HG03103 (cell line): Measurements from ENCODE around the gene AHRR.
"Not testable (repeated sequence)": the region's sequence is repeated elsewhere in the genome, so short reads cannot be mapped to it uniquely, and the experiment has no call there.

Source experiments
- ATAC-seq: cut with Tn5 transposase; IDR thresholded peaks from one replicate; pipeline ENCODE4 v1.9.1; 2021; ENCODE audit warnings: low read depth; ENCODE audit not compliant: unreplicated experiment

The AHRR gene

GRCh38 chr5:375921-376798 is 54.6 kb downstream of the AHRR start:
- ATAC-seq = no peak

- no peak for ATAC-seq
Measured at GRCh38 chr5:376799-377325, 55.3 kb downstream of the AHRR start.

- no peak for ATAC-seq
Measured at GRCh38 chr5:377326-377981, 55.9 kb downstream of the AHRR start.

- ATAC-seq = no peak
Measured at GRCh38 chr5:378301-378891, 56.9 kb downstream of the AHRR start.

- ATAC-seq = no peak
Measured at GRCh38 chr5:378976-379742, 57.6 kb downstream of the AHRR start.

DNA sequence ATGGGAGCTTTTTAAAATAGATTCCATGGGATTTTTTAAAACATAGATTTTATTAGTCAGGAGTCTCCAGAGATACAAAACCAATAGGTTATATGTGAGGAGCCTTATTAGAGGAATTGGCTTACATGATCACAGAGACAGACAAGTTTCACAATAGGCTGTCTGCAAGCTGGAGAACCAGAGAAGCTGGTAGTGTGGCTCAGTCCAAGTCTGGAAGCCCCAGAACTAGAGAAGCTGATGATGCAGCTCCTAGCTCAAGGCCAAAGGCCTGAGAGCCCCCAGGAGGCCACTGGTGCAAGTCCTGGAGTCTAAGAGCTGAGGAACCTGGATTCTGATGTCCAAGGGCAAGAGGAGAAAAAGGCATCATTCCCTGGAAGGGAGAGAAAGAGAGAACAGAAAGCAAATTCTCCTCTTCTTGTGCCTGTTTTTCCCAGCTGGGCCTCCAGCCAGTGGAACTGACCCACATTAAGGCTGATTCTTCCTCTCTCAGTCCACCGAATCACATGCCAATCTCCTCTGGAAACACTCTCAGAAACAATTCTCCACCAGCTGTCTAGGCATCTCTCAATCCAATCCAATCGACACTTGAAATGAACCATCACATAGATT is 59.3 kb downstream of the AHRR start:
- no peak for ATAC-seq

- ATAC-seq = no peak
Measured at GRCh38 chr5:383066-383465, 61.6 kb downstream of the AHRR start.

GRCh38 chr5:383621-384020 is 62.1 kb downstream of the AHRR start:
- ATAC-seq = no peak

DNA sequence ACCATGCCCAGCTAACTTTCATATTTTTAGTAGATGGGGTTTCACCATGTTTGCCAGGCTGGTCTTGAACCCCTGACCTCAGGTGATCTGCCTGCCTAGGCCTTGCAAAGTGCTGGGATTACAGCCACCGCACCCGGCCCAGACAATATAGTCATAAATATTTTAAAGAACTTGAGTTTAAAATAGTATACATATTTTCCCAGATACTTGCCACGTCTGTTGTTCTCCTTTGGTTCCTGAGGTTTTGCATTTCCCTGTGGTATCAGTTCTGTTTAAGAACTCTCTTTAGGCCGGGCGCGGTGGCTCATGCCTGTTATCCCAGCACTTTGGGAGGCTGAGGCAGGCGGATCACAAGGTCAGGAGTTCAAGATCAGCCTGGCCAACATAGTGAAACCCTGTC is 63.1 kb downstream of the AHRR start:
- not testable (repeated sequence) for ATAC-seq

- ATAC-seq = no peak
Measured at GRCh38 chr5:385321-385720, 63.8 kb downstream of the AHRR start.

- ATAC-seq = no peak
Measured at GRCh38 chr5:386432-387341, 65.2 kb downstream of the AHRR start.

GRCh38 chr5:387491-388265 is 66.2 kb downstream of the AHRR start:
- no peak for ATAC-seq

DNA sequence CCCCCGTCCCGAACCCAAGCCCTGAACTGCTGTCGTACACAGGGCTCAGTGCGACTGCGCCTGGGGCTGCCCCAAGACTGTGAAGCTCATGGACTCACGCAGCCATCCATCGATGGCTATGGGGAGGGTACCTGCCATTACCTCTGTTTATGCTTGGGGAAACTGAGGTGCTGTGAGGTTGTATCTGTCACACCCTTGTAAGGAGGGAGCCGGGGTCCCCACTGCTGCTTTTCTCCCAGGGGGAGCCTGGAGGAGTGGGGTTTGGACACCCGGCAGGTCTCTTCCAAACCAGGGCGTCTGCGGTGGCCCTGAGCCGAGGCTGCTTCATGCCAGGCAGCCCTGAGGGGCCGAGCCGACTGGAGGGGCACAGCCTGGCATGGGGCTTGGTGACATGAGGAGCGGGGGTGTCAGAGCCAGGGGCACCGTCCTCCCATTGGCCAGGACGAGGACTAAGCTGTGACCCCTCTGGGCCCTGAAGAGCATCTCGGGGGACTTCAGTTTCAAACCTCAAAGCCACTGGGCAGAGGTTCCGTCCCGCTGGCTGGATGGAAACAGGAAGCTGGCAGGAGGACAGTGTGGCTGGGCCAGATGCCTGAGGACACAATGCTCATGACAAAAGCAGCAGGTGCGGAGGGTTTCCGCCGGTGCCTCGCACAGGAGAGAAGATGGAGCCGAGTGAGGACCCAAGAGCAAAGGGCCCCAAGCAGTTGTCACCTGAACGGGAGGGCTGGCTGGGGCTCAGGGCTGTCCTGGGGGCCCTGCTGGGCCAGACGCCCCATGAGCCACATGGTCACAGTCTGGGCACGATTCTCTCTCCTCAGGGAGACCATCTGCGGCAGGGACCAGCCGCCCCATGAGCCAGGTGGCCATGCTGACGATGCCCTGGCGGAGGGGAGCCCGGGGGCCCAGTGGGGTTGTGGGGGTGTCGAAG is 67.0 kb downstream of the AHRR start:
- no peak for ATAC-seq

DNA sequence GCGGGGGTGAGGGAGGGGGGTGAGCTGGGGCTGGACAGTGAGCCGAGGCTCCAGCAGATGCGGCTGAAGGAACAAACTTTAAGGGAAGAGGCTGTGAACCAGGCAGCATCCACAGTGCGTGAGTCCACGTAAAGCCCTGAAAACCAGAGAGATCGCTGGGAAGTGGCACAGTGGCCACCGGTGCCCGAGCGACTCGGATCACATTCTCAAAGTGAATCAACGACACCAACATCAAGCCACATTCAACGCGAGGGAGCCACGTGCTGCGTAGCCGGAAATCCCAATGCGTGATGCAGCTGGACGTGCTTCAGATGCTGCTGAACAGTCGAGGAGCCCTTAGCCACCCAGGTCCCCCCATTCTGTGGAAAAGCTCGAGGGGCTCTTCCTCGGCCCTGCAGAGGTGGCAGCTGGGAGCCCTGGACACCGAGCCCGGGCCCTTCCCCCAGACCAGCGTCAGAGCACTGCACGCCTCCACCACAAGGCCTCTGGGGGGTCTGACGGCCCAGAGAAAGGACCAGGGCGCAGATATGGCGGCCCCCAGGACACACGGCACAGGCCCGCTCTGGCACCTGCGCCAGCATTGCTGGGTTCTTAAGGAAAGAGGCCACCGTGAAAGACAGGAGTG is 67.8 kb downstream of the AHRR start:
- no peak for ATAC-seq

- ATAC-seq = no peak
Measured at GRCh38 chr5:389891-390622, 68.5 kb downstream of the AHRR start.
